ENCODE results near the gene PLK5. TPM values are rescaled to one million over a fixed set of nuclear protein-coding genes. Genes with fewer than 3 reads are reported as not detected.

PLK5 gene
- polyA plus RNA-seq, 1 donor from 2014 or later: 3.6 TPM

DNA sequence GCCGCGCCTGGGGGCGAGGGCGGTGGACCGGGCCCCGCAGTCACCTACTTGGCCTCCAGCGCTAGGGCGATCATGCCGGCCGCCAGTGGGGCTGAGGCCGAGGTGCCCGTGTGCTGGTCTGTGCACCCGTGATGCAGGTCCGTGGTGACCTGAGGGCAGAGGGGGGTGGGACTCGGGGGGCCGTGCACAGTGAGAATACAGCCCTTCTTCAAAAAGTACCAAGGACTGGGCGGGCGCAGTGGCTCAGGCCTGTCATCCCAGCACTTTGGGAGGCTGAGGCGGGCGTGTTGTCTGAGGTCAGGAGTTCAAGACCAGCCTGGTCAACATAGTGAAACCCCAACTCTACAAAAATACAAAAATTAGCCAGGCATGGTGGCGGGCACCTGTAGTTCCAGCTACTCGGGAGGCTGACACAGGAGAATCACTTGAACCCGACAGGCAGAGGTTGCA is 39.9 kb upstream of the PLK5 start:
- Histone ChIP-seq H3F3A (ENCODE audit: insufficient read depth, low read length, poor library complexity, severe bottlenecking) (no peaks in the 10 kb centered on the region), H3K27me3 (ENCODE audit: insufficient read depth, low read depth, low read length) (no peaks in the 10 kb centered on the region), H3K27ac (ENCODE audit: low read length) (no peak overlapping the region), H3K36me3 (ENCODE audit: insufficient read depth, low read length) (no peaks in the 10 kb centered on the region), H3K79me2 (replicated peaks; ENCODE audit: insufficient read depth, low read length) (no peaks in the 10 kb centered on the region), H3K4me3 (ENCODE audit: low read length) (no peak overlapping the region), H3K9me2 (ENCODE audit: insufficient read depth, low read length) (no peaks in the 10 kb centered on the region), H3K9ac (ENCODE audit: low read length) (no peak overlapping the region), H3K9me3 (ENCODE audit: low read length) (no peaks in the 10 kb centered on the region), H2AFZ (ENCODE audit: low read depth, low read length) (no peak overlapping the region), H4K20me1 (ENCODE audit: insufficient read depth) (no peaks in the 10 kb centered on the region), H3K4me2 (ENCODE audit: low read length) (no peak overlapping the region)
- TF ChIP-seq, protein P1, sequence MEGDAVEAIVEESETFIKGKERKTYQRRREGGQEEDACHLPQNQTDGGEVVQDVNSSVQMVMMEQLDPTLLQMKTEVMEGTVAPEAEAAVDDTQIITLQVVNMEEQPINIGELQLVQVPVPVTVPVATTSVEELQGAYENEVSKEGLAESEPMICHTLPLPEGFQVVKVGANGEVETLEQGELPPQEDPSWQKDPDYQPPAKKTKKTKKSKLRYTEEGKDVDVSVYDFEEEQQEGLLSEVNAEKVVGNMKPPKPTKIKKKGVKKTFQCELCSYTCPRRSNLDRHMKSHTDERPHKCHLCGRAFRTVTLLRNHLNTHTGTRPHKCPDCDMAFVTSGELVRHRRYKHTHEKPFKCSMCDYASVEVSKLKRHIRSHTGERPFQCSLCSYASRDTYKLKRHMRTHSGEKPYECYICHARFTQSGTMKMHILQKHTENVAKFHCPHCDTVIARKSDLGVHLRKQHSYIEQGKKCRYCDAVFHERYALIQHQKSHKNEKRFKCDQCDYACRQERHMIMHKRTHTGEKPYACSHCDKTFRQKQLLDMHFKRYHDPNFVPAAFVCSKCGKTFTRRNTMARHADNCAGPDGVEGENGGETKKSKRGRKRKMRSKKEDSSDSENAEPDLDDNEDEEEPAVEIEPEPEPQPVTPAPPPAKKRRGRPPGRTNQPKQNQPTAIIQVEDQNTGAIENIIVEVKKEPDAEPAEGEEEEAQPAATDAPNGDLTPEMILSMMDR (IDR thresholded peaks at IDR 0.05; ENCODE audit: poor library complexity, severe bottlenecking): no peak
- TF ChIP-seq SMC3 (conservative IDR thresholded peaks at IDR 0.05; ENCODE audit: poor library complexity): no peak
- no peak for TF ChIP-seq POLR2AphosphoS5 (IDR thresholded peaks at IDR 0.05)
- no peak for TF ChIP-seq EP300 (conservative IDR thresholded peaks at IDR 0.05; ENCODE audit: poor library complexity, severe bottlenecking)
- TF ChIP-seq, protein P2, sequence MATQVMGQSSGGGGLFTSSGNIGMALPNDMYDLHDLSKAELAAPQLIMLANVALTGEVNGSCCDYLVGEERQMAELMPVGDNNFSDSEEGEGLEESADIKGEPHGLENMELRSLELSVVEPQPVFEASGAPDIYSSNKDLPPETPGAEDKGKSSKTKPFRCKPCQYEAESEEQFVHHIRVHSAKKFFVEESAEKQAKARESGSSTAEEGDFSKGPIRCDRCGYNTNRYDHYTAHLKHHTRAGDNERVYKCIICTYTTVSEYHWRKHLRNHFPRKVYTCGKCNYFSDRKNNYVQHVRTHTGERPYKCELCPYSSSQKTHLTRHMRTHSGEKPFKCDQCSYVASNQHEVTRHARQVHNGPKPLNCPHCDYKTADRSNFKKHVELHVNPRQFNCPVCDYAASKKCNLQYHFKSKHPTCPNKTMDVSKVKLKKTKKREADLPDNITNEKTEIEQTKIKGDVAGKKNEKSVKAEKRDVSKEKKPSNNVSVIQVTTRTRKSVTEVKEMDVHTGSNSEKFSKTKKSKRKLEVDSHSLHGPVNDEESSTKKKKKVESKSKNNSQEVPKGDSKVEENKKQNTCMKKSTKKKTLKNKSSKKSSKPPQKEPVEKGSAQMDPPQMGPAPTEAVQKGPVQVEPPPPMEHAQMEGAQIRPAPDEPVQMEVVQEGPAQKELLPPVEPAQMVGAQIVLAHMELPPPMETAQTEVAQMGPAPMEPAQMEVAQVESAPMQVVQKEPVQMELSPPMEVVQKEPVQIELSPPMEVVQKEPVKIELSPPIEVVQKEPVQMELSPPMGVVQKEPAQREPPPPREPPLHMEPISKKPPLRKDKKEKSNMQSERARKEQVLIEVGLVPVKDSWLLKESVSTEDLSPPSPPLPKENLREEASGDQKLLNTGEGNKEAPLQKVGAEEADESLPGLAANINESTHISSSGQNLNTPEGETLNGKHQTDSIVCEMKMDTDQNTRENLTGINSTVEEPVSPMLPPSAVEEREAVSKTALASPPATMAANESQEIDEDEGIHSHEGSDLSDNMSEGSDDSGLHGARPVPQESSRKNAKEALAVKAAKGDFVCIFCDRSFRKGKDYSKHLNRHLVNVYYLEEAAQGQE (IDR thresholded peaks at IDR 0.05; ENCODE audit: borderline replicate concordance): no peak
- TF ChIP-seq MXI1 (conservative IDR thresholded peaks at IDR 0.05; ENCODE audit: poor library complexity, severe bottlenecking): no peak
- no peak for TF ChIP-seq EZH2 (IDR thresholded peaks at IDR 0.05; ENCODE audit: borderline replicate concordance, insufficient read depth, low read length, poor library complexity, severe bottlenecking)
- no peak for TF ChIP-seq TAF1 (IDR thresholded peaks at IDR 0.05; ENCODE audit: low read depth)
- TF ChIP-seq RAD21 (conservative IDR thresholded peaks at IDR 0.05): no peak

DNA sequence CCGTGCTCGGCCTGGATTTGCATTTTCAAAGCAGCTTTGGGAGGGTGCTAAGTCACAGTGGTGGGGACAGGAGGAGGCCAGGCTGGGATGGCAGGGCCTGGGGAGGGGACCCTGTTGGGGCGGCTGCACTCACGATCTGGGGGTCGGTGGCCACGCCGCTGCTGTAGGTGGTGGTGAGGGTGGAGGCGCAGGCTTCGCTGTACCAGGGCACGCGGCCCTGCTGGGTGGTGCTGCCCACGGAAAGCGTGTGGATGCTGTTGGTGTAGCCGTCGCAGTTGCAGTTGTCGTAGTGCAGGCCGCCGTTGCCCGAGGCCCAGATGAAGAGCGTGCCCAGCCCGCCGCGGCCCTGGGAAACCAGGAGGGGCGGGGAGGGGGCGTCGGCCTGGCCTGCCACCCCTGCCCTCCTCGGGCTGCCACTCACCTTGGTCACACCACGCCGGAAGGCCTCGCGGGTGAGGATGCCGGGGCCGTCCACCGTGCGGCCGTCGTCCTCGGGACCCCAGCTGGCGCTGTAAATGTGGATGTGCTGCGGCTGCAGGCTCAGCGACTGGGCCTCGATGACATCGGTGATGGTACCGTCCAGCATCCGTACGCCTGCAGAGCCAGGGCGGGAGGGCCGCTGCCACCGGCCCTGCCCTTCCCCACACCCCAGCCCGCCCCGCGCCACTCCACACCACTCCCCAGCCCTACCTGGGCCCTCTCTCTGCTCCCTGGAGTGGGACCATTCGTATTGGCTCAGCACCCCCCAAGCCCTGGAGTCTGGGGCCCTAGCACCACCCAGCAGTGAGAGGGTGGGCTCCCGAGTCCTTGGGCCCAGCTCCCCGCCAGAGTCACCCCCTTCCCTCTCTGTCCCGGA is 36.9 kb upstream of the PLK5 start:
- H3K9me2 ChIP-seq (ENCODE audit: insufficient read depth, low read length): no peaks in the 10 kb centered on the region
- peaks cover 4% of the 10 kb centered on the region for H3K27me3 ChIP-seq (ENCODE audit: insufficient read depth, low read depth, low read length)
- TF ChIP-seq, protein P1 (IDR thresholded peaks at IDR 0.05; ENCODE audit: poor library complexity, severe bottlenecking): no peak
- TF ChIP-seq POLR2AphosphoS5 (IDR thresholded peaks at IDR 0.05): no peak
- no peak for TF ChIP-seq EP300 (conservative IDR thresholded peaks at IDR 0.05; ENCODE audit: poor library complexity, severe bottlenecking)
- no peak for TF ChIP-seq EZH2 (IDR thresholded peaks at IDR 0.05; ENCODE audit: borderline replicate concordance, insufficient read depth, low read length, poor library complexity, severe bottlenecking)
- no peak for TF ChIP-seq TAF1 (IDR thresholded peaks at IDR 0.05; ENCODE audit: low read depth)
- TF ChIP-seq, protein P2 (IDR thresholded peaks at IDR 0.05; ENCODE audit: borderline replicate concordance): no peak
- TF ChIP-seq RAD21 (conservative IDR thresholded peaks at IDR 0.05): no peak
- no peak for TF ChIP-seq SMC3 (conservative IDR thresholded peaks at IDR 0.05; ENCODE audit: poor library complexity)
- no peak for TF ChIP-seq MXI1 (conservative IDR thresholded peaks at IDR 0.05; ENCODE audit: poor library complexity, severe bottlenecking)
- no peak overlapping the region for H3K9ac ChIP-seq (ENCODE audit: low read length)
- H3K4me3 ChIP-seq (ENCODE audit: low read length): no peak overlapping the region
- H3K4me2 ChIP-seq (ENCODE audit: low read length): no peak overlapping the region
- no peak overlapping the region for H3K27ac ChIP-seq (ENCODE audit: low read length)
- H2AFZ ChIP-seq (ENCODE audit: low read depth, low read length): no peak overlapping the region
- H3F3A ChIP-seq (ENCODE audit: insufficient read depth, low read length, poor library complexity, severe bottlenecking): no peaks in the 10 kb centered on the region
- no peaks in the 10 kb centered on the region for H3K36me3 ChIP-seq (ENCODE audit: insufficient read depth, low read length)
- no peaks in the 10 kb centered on the region for H3K79me2 ChIP-seq (replicated peaks; ENCODE audit: insufficient read depth, low read length)
- H4K20me1 ChIP-seq (ENCODE audit: insufficient read depth): no peaks in the 10 kb centered on the region
- H3K9me3 ChIP-seq (ENCODE audit: low read length): no peaks in the 10 kb centered on the region
